ENCODE data around the gene TRPT1.

The TRPT1 gene

DNA sequence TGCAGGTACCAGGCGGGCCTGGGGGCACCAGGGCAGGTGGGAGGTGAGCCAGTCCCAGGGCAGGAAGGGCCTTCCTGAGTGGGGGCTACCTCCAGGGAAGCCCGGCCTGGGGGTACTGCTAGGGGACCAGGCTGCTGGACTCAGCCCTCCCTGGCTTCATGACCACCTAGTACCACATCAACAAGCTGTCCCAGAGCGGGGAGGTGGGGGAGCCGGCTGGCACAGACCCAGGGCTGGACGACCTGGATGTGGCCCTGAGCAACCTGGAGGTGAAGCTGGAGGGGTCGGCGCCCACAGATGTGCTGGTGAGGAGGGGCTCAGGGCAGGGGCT lies 6.7 kb downstream of the TRPT1 start:
- no peak for DNase-seq (ENCODE audit: low spot score)
- TF ChIP-seq CTCF (IDR thresholded peaks at IDR 0.05; ENCODE audit: extremely low read depth, missing control alignments) = no peak

DNA sequence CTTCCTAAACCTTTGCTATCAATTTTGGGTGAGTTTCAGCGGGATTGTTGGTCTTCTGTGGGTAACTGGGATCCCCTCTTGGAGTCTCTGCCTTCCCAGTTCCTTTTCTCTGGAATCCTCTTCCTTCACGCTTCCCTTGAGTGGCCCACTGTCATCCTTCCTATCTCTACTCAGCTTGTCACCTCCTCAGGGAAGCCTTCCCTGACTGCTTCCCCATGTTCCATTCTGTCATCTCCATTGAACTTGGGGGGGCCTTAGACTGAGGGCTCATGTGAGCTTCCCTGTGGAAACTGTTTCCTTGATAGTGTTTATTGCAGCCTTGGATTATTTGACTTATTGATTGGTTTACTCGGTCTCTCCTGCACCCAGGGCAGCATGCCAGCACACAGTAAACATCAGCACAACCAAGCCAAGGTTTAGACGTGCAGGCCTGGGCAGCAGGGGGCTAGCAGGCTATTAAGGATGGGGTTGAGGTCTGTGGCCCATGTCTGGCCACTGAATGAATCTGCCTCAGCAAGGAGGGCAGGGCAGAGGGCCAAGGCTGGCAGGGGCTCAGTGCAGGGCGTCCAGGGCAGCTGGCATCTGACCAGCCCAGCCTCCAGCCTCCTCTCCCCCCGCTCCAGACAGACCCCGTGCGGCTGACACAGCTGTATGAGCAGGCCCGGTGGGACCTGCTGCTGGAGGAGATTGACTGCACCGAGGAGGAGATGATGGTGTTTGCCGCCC lies 7.2 kb downstream of the TRPT1 start:
- no peak for DNase-seq (ENCODE audit: low spot score)
- no peak for TF ChIP-seq CTCF (IDR thresholded peaks at IDR 0.05; ENCODE audit: extremely low read depth, missing control alignments)

- no peak for DNase-seq (ENCODE audit: low spot score)
- no peak for TF ChIP-seq CTCF (IDR thresholded peaks at IDR 0.05; ENCODE audit: extremely low read depth, missing control alignments)
Observed at GRCh38 chr11:64216879-64217278, 9.1 kb downstream of the TRPT1 start.

GRCh38 chr11:64211181-64211872 lies 14.7 kb downstream of the TRPT1 start:
- no peak for DNase-seq (ENCODE audit: low spot score)

GRCh38 chr11:64210301-64211020 lies 15.5 kb downstream of the TRPT1 start:
- DNase-seq (ENCODE audit: low spot score) = no peak
- TF ChIP-seq CTCF (IDR thresholded peaks at IDR 0.05; ENCODE audit: extremely low read depth, missing control alignments) = no peak

More at GRCh38 chr11:64211181-64211872, 14.7 kb downstream of the TRPT1 start:
- TF ChIP-seq CTCF (IDR thresholded peaks at IDR 0.05; ENCODE audit: extremely low read depth, missing control alignments) = no peak

DNA sequence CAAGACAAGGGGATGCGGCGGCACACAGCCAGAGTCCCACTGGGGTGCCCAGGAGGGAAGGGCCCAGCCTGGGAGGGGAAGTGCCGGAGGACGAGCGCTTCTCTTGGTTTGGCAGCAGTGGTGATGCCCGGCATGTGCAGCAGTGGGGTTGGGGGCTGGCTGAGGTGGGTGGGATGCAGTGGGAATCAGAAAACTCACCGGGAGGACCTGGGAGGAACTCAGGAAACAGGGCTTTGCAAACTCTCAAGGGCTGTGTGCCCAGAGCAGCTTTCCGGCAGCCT lies 16.5 kb downstream of the TRPT1 start:
- TF ChIP-seq CTCF (IDR thresholded peaks at IDR 0.05; ENCODE audit: extremely low read depth, missing control alignments) = no peak
- no peak for DNase-seq (ENCODE audit: low spot score)
